ENCODE data around the gene ZRANB3.

DNA sequence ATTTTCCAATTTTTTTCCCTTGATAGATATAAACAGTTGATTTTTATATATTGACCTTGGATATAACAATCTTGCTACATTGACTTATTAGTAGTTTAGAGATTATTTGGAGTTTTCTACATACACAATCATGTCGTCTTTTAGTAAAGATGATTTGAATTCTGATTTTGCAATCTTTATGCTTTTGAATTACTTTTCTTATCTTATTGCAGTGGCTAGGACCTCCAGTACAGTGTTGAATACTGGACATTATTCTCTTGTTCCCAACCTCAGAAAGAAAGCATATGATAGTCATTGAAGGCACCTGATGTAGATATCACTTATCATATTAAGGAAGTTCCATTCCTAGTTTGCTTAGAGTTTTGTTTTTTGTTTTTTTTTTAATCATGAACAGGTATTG is 388.7 kb downstream of the ZRANB3 start:
- TF ChIP-seq POLR2A (IDR thresholded peaks at IDR 0.05) = no peak
- TF ChIP-seq, protein P1, sequence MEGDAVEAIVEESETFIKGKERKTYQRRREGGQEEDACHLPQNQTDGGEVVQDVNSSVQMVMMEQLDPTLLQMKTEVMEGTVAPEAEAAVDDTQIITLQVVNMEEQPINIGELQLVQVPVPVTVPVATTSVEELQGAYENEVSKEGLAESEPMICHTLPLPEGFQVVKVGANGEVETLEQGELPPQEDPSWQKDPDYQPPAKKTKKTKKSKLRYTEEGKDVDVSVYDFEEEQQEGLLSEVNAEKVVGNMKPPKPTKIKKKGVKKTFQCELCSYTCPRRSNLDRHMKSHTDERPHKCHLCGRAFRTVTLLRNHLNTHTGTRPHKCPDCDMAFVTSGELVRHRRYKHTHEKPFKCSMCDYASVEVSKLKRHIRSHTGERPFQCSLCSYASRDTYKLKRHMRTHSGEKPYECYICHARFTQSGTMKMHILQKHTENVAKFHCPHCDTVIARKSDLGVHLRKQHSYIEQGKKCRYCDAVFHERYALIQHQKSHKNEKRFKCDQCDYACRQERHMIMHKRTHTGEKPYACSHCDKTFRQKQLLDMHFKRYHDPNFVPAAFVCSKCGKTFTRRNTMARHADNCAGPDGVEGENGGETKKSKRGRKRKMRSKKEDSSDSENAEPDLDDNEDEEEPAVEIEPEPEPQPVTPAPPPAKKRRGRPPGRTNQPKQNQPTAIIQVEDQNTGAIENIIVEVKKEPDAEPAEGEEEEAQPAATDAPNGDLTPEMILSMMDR (IDR thresholded peaks at IDR 0.05) = no peak

Measured in suprapubic skin (tissue), 3 donors.